ENCODE data around the gene AJM1. TPM values are rescaled to one million over a fixed set of nuclear protein-coding genes. Genes with fewer than 3 reads are reported as not detected.
A peak's percentile ranks its signal among the peaks of the same experiment; 100 is the strongest.
"Not testable (repeated sequence)": the region's sequence is repeated elsewhere in the genome, so short reads cannot be mapped to it uniquely, and the experiment has no call there.

AJM1 gene
- total RNA-seq, 1 donor from 2014 or later: 0.96 TPM

GRCh38 chr9:136861874-136862457 is 19.7 kb downstream of the AJM1 start:
- DNase-seq (ENCODE audit: low read depth): no peak
- Histone ChIP-seq H3K4me3 (ENCODE audit: low read depth, low read length) (no peak overlapping the region), H3K36me3 (ENCODE audit: control insufficient read depth, insufficient read depth, low read length) (no peaks in the 10 kb centered on the region), H3K27me3 (ENCODE audit: control insufficient read depth, insufficient read depth, low read length) (no peaks in the 10 kb centered on the region)
- TF ChIP-seq CTCF (IDR thresholded peaks at IDR 0.05; ENCODE audit: insufficient read depth, low read length, poor library complexity, severe bottlenecking): no peak

- H3K36me3 ChIP-seq (ENCODE audit: control insufficient read depth, insufficient read depth, low read length): no peaks in the 10 kb centered on the region
- DNase-seq (ENCODE audit: low read depth): no peak
- H3K4me3 ChIP-seq (ENCODE audit: low read depth, low read length): no peak overlapping the region
- no peaks in the 10 kb centered on the region for H3K27me3 ChIP-seq (ENCODE audit: control insufficient read depth, insufficient read depth, low read length)
- no peak for TF ChIP-seq CTCF (IDR thresholded peaks at IDR 0.05; ENCODE audit: insufficient read depth, low read length, poor library complexity, severe bottlenecking)
Observed at GRCh38 chr9:136862849-136863622, 20.8 kb downstream of the AJM1 start.

- Histone ChIP-seq H3K4me3 (ENCODE audit: low read depth, low read length) (no peak overlapping the region), H3K27me3 (ENCODE audit: control insufficient read depth, insufficient read depth, low read length) (no peaks in the 10 kb centered on the region), H3K36me3 (ENCODE audit: control insufficient read depth, insufficient read depth, low read length) (no peaks in the 10 kb centered on the region)
- no peak for TF ChIP-seq CTCF (IDR thresholded peaks at IDR 0.05; ENCODE audit: insufficient read depth, low read length, poor library complexity, severe bottlenecking)
- DNase-seq (ENCODE audit: low read depth): no peak
Observed at GRCh38 chr9:136863623-136864273, 21.5 kb downstream of the AJM1 start.

GRCh38 chr9:136865041-136865767 is 22.9 kb downstream of the AJM1 start:
- no peak for DNase-seq (ENCODE audit: low read depth)
- Histone ChIP-seq H3K4me3 (ENCODE audit: low read depth, low read length) (peak overlapping the region; percentile 74), H3K36me3 (ENCODE audit: control insufficient read depth, insufficient read depth, low read length) (no peaks in the 10 kb centered on the region), H3K27me3 (ENCODE audit: control insufficient read depth, insufficient read depth, low read length) (no peaks in the 10 kb centered on the region)
- no peak for TF ChIP-seq CTCF (IDR thresholded peaks at IDR 0.05; ENCODE audit: insufficient read depth, low read length, poor library complexity, severe bottlenecking)

GRCh38 chr9:136865768-136866103 is 23.5 kb downstream of the AJM1 start:
- DNase-seq (ENCODE audit: low read depth): no peak
- TF ChIP-seq CTCF (IDR thresholded peaks at IDR 0.05; ENCODE audit: insufficient read depth, low read length, poor library complexity, severe bottlenecking): no peak
- Histone ChIP-seq H3K4me3 (ENCODE audit: low read depth, low read length) (peak overlapping the region; percentile 74), H3K36me3 (ENCODE audit: control insufficient read depth, insufficient read depth, low read length) (no peaks in the 10 kb centered on the region), H3K27me3 (ENCODE audit: control insufficient read depth, insufficient read depth, low read length) (no peaks in the 10 kb centered on the region)

- not testable (repeated sequence) for DNase-seq (ENCODE audit: low read depth); H3K27me3 ChIP-seq (ENCODE audit: control insufficient read depth, insufficient read depth, low read length); H3K36me3 ChIP-seq (ENCODE audit: control insufficient read depth, insufficient read depth, low read length)
- H3K4me3 ChIP-seq (ENCODE audit: low read depth, low read length): peak overlapping the region; percentile 74
Observed at GRCh38 chr9:136866898-136867421, 24.7 kb downstream of the AJM1 start.
